Liver (tissue), 9 donors: ENCODE results near the gene CEBPG. TPM values are rescaled to one million over a fixed set of nuclear protein-coding genes. Genes with fewer than 3 reads are reported as not detected.
A peak's percentile ranks its signal among the peaks of the same experiment; 100 is the strongest.

Experiments used
- DNase-seq: peaks from one replicate; pipeline ENCODE4 v3.0.0-alpha.2; 2017; ENCODE audit warnings: low spot score
- H3K27ac ChIP-seq, 2 donors: one replicate each; pipeline ENCODE4 v1.7.0; 2013; ENCODE audit warnings: inconsistent platforms in 2 of 2, low read length in 2 of 2, control low read depth in 1 of 2, low read depth in 1 of 2, mild to moderate bottlenecking in 1 of 2
- H3K27me3 ChIP-seq, 4 donors: one replicate each; pipeline versions ENCODE4 v1.6.1 to v1.7.0; 2013; ENCODE audit warnings: low read length in 3 of 4, inconsistent platforms in 1 of 4, mild to moderate bottlenecking in 1 of 4, moderate library complexity in 1 of 4; ENCODE audit not compliant: control insufficient read depth in 4 of 4, insufficient read depth in 4 of 4
- H3K36me3 ChIP-seq, 4 donors: one replicate each; pipeline versions ENCODE4 v1.6.1 to v1.7.0; 2013; ENCODE audit warnings: low read length in 3 of 4, mild to moderate bottlenecking in 3 of 4, low read depth in 1 of 4, moderate library complexity in 1 of 4; ENCODE audit not compliant: control insufficient read depth in 4 of 4, insufficient read depth in 3 of 4
- H3K4me1 ChIP-seq, 4 donors: one replicate each; pipeline versions ENCODE4 v1.6.1 to v1.7.0; 2013; ENCODE audit warnings: low read length in 3 of 4, mild to moderate bottlenecking in 3 of 4, moderate library complexity in 1 of 4; ENCODE audit not compliant: control insufficient read depth in 4 of 4, insufficient read depth in 4 of 4
- H3K4me3 ChIP-seq, 3 donors: one replicate each; pipeline versions ENCODE4 v1.6.1 to v1.7.0; 2013; ENCODE audit warnings: low read length in 3 of 3, control low read depth in 1 of 3, low read depth in 1 of 3, mild to moderate bottlenecking in 1 of 3
- H3K9ac ChIP-seq, 2 donors: one replicate each; pipeline ENCODE4 v1.7.0; 2013; ENCODE audit warnings: low read length in 2 of 2, mild to moderate bottlenecking in 2 of 2, moderate library complexity in 2 of 2, control low read depth in 1 of 2, low read depth in 1 of 2
- H3K9me3 ChIP-seq, 4 donors: one replicate each; pipeline versions ENCODE4 v1.6.1 to v1.7.0; 2013; ENCODE audit warnings: low read length in 3 of 4; ENCODE audit not compliant: control insufficient read depth in 4 of 4
- EGR1 ChIP-seq, 2 donors: IDR thresholded peaks; 2 replicates each; pipeline ENCODE4 v1.6.1; 2016 to 2018; ENCODE audit warnings: antibody characterized with exemption in 2 of 2, low read depth in 2 of 2
- FOXA1 ChIP-seq: IDR thresholded peaks from 2 replicates; pipeline ENCODE4 v1.6.1; 2016; ENCODE audit warnings: antibody characterized with exemption
- FOXA2 ChIP-seq: IDR thresholded peaks from 2 replicates; pipeline ENCODE4 v1.6.1; 2016; ENCODE audit warnings: antibody characterized with exemption
- GABPA ChIP-seq, 2 donors: IDR thresholded peaks in 1 of 2; conservative IDR thresholded peaks in 1 of 2; 2 replicates each; pipeline ENCODE4 v1.6.1; 2016; ENCODE audit warnings: antibody characterized with exemption in 2 of 2, mild to moderate bottlenecking in 1 of 2, moderate library complexity in 1 of 2
- HNF4A ChIP-seq, 2 donors: conservative IDR thresholded peaks; 2 replicates each; pipeline ENCODE4 v1.6.1; 2016; ENCODE audit warnings: antibody characterized with exemption in 2 of 2, mild to moderate bottlenecking in 2 of 2
- HNF4G ChIP-seq: IDR thresholded peaks from 2 replicates; pipeline ENCODE4 v1.6.1; 2016; ENCODE audit warnings: antibody characterized with exemption
- JUND ChIP-seq, 2 donors: IDR thresholded peaks; 2 replicates each; pipeline ENCODE4 v1.6.1; 2016; ENCODE audit warnings: antibody characterized with exemption in 2 of 2
- NR2F2 ChIP-seq: IDR thresholded peaks from 2 replicates; pipeline ENCODE4 v1.6.1; 2016; ENCODE audit warnings: antibody characterized with exemption
- RAD21 ChIP-seq, 2 donors: IDR thresholded peaks; 2 replicates each; pipeline ENCODE4 v1.6.1; 2016; ENCODE audit warnings: antibody characterized with exemption in 2 of 2, mild to moderate bottlenecking in 2 of 2
- RXRA ChIP-seq, 2 donors: IDR thresholded peaks; 2 replicates each; pipeline ENCODE4 v1.6.1; 2017 to 2018; ENCODE audit warnings: antibody characterized with exemption in 2 of 2, mild to moderate bottlenecking in 1 of 2
- SP1 ChIP-seq: IDR thresholded peaks from 2 replicates; pipeline ENCODE4 v1.6.1; 2018; ENCODE audit warnings: antibody characterized with exemption, mild to moderate bottlenecking
- TAF1 ChIP-seq: conservative IDR thresholded peaks from 2 replicates; pipeline ENCODE4 v1.6.1; 2016; ENCODE audit warnings: antibody characterized with exemption, mild to moderate bottlenecking
- YY1 ChIP-seq: IDR thresholded peaks from 2 replicates; pipeline ENCODE4 v1.6.1; 2016; ENCODE audit warnings: antibody characterized with exemption, mild to moderate bottlenecking
- WGBS: extraction: QIAGEN DNeasy Blood & Tissue Kit; methylation state at CpG from one replicate; pipeline ENCODE4 v1.1.7; 2013; 5-methylcytosine and 5-hydroxymethylcytosine counted together
- polyA plus RNA-seq, 2 donors: library from polyadenylated mRNA; stranded (reverse) in 1 of 2; unstranded in 1 of 2; fragments of 200-250 nt in 1 of 2; fragments of >200 nt in 1 of 2; fragmentation: Nextera tagmentation in 1 of 2; extraction: Ambion mirVana in 1 of 2; gene quantifications; one replicate each; pipeline versions ENCODE4 v1.2.1 to v1.2.3, GENCODE V29; 2013 to 2015
- total RNA-seq, 2 donors: library from RNA; depleted of rRNA; stranded (reverse); fragments of >200 nt; gene quantifications; one replicate each; pipeline ENCODE4 v1.2.3, GENCODE V29; 2014
- TF ChIP-seq, protein P1 (sequence below): IDR thresholded peaks from 2 replicates; pipeline ENCODE4 v1.6.1; 2016; ENCODE audit warnings: antibody characterized with exemption
- TF ChIP-seq, protein P2 (sequence below): IDR thresholded peaks from 2 replicates; pipeline ENCODE4 v1.6.1; 2016; ENCODE audit warnings: antibody characterized with exemption
- TF ChIP-seq, protein P3 (sequence below): fragments of 150-350 bp; IDR thresholded peaks from 2 replicates; pipeline ENCODE4 v1.5.1; 2017; ENCODE audit warnings: improper control_type of control experiment, low read depth, low read length; ENCODE audit not compliant: missing input control
- TF ChIP-seq, protein P4 (sequence below): IDR thresholded peaks from 2 replicates; pipeline ENCODE4 v1.6.1; 2016; ENCODE audit warnings: antibody characterized with exemption, mild to moderate bottlenecking
- TF ChIP-seq, protein P5 (sequence below): IDR thresholded peaks from 2 replicates; pipeline ENCODE4 v1.6.1; 2016; ENCODE audit warnings: antibody characterized with exemption
- donor health status: healthy.
- donor health status: healthy.
- donor health status: healthy.
- donor health status: healthy.
- donor health status: healthy.

CEBPG gene
- total and polyA plus RNA-seq, 4 donors: 16.9 to 36.1 (median 24.2) TPM

DNA sequence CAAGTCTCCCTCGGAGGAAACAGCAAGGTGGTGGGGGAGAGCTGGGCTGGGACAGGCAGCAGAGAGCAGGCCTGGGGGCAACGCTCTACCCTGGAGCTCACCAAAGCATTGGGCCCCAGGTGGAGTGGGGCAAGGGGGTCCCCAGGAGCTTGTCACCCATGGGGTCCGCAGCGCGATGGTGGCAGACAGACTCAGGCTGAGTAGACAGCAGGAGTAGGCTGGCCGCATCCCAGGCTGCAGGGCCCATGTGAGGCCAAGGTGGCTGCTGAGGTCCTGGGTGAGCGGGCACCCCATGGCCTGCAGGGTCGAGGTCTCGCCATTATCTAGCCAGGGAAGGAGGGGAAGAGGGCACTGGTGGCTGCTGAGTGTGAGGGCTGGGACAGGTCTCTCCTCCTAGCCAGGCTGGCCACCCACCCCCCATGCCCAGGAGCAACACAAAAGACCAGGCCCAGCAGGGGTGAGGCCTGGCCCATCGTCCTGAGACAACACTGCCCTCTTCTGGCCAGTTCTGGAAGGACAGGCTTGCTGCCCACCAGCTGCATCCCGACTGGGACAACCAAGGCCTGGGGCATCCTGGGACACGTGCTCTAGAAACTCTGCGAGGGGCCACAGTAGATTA, 33.1 kb downstream of the CEBPG start (continued):
- TF ChIP-seq, protein P1, sequence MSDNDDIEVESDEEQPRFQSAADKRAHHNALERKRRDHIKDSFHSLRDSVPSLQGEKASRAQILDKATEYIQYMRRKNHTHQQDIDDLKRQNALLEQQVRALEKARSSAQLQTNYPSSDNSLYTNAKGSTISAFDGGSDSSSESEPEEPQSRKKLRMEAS: no peak

DNA sequence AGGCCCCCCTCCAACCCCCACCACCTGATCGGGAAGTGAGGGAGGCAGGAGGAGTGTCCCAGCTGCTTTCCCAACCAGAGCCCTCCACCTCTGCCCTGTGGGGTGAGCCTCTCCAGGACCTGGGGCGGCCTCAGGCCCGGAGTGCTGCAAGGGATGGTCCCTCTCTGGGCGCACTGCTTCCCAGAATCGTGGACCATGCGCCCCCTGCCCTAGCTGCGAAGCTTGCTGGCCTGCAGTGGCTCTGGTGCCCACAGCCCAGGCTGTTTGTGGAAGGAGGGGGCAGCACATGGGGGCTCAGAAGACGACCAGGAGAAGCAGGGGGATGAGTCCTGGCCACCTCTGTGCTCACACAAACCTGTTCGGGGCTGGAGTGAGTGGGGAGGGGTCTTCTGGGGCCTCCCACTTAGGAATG, 33.6 kb downstream of the CEBPG start:
- DNase-seq: no peak
- WGBS: 44% methylated on average over 9 of the region's 9 CpGs
- Histone ChIP-seq H3K4me3 (no peak overlapping the region), H3K9ac (no peak overlapping the region), H3K9me3 (no peaks in the 10 kb centered on the region), H3K36me3 (peaks cover 0 to 4% (median 0%) of the 10 kb centered on the region in 4 donors), H3K27me3 (no peaks in the 10 kb centered on the region), H3K4me1 (peaks cover 24 to 69% (median 46%) of the 10 kb centered on the region in 4 donors), H3K27ac (peak overlapping the region in 1 of 2 donors; percentile 98)
- TF ChIP-seq YY1 (no peak), RAD21 (IDR thresholded peaks at IDR 0.05) (no peak), NR2F2 (no peak), EGR1 (IDR thresholded peaks at IDR 0.05; ENCODE audit: low read depth in 2 of 2) (no peak), FOXA2 (no peak), TAF1 (no peak), FOXA1 (no peak), GABPA (IDR thresholded peaks at IDR 0.05 in 1 of 2, conservative IDR thresholded peaks at IDR 0.05 in 1 of 2) (no peak), SP1 (no peak), HNF4A (conservative IDR thresholded peaks at IDR 0.05) (no peak), HNF4G (no peak), JUND (IDR thresholded peaks at IDR 0.05) (no peak), RXRA (IDR thresholded peaks at IDR 0.05) (no peak)
- TF ChIP-seq, protein P2, sequence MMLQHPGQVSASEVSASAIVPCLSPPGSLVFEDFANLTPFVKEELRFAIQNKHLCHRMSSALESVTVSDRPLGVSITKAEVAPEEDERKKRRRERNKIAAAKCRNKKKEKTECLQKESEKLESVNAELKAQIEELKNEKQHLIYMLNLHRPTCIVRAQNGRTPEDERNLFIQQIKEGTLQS: no peak
- TF ChIP-seq, protein P3, sequence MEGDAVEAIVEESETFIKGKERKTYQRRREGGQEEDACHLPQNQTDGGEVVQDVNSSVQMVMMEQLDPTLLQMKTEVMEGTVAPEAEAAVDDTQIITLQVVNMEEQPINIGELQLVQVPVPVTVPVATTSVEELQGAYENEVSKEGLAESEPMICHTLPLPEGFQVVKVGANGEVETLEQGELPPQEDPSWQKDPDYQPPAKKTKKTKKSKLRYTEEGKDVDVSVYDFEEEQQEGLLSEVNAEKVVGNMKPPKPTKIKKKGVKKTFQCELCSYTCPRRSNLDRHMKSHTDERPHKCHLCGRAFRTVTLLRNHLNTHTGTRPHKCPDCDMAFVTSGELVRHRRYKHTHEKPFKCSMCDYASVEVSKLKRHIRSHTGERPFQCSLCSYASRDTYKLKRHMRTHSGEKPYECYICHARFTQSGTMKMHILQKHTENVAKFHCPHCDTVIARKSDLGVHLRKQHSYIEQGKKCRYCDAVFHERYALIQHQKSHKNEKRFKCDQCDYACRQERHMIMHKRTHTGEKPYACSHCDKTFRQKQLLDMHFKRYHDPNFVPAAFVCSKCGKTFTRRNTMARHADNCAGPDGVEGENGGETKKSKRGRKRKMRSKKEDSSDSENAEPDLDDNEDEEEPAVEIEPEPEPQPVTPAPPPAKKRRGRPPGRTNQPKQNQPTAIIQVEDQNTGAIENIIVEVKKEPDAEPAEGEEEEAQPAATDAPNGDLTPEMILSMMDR: no peak
- TF ChIP-seq, protein P1: no peak
- TF ChIP-seq, protein P4, sequence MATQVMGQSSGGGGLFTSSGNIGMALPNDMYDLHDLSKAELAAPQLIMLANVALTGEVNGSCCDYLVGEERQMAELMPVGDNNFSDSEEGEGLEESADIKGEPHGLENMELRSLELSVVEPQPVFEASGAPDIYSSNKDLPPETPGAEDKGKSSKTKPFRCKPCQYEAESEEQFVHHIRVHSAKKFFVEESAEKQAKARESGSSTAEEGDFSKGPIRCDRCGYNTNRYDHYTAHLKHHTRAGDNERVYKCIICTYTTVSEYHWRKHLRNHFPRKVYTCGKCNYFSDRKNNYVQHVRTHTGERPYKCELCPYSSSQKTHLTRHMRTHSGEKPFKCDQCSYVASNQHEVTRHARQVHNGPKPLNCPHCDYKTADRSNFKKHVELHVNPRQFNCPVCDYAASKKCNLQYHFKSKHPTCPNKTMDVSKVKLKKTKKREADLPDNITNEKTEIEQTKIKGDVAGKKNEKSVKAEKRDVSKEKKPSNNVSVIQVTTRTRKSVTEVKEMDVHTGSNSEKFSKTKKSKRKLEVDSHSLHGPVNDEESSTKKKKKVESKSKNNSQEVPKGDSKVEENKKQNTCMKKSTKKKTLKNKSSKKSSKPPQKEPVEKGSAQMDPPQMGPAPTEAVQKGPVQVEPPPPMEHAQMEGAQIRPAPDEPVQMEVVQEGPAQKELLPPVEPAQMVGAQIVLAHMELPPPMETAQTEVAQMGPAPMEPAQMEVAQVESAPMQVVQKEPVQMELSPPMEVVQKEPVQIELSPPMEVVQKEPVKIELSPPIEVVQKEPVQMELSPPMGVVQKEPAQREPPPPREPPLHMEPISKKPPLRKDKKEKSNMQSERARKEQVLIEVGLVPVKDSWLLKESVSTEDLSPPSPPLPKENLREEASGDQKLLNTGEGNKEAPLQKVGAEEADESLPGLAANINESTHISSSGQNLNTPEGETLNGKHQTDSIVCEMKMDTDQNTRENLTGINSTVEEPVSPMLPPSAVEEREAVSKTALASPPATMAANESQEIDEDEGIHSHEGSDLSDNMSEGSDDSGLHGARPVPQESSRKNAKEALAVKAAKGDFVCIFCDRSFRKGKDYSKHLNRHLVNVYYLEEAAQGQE: no peak
- TF ChIP-seq, protein P5, sequence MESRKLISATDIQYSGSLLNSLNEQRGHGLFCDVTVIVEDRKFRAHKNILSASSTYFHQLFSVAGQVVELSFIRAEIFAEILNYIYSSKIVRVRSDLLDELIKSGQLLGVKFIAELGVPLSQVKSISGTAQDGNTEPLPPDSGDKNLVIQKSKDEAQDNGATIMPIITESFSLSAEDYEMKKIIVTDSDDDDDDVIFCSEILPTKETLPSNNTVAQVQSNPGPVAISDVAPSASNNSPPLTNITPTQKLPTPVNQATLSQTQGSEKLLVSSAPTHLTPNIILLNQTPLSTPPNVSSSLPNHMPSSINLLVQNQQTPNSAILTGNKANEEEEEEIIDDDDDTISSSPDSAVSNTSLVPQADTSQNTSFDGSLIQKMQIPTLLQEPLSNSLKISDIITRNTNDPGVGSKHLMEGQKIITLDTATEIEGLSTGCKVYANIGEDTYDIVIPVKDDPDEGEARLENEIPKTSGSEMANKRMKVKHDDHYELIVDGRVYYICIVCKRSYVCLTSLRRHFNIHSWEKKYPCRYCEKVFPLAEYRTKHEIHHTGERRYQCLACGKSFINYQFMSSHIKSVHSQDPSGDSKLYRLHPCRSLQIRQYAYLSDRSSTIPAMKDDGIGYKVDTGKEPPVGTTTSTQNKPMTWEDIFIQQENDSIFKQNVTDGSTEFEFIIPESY: no peak
